Osteoblast (primary cell): ENCODE results near the gene MLLT11. TPM values are rescaled to one million over a fixed set of nuclear protein-coding genes. Genes with fewer than 3 reads are reported as not detected.
A peak's percentile ranks its signal among the peaks of the same experiment; 100 is the strongest.

Experiments used
- DNase-seq: peaks from one replicate; pipeline ENCODE4 v3.0.0; 2011; ENCODE audit warnings: low spot score, mixed read lengths; ENCODE audit not compliant: insufficient read length; ENCODE audit errors: missing footprints
- H2AFZ ChIP-seq: 2 replicates; pipeline ENCODE4 v1.6.0; 2011; ENCODE audit warnings: mild to moderate bottlenecking, low read length
- H3K27ac ChIP-seq: 2 replicates; pipeline ENCODE4 v1.5.1; 2011; ENCODE audit warnings: mild to moderate bottlenecking, low read depth, low read length, moderate library complexity
- H3K27me3 ChIP-seq: 2 replicates; pipeline ENCODE4 v1.6.0; 2012; ENCODE audit warnings: mild to moderate bottlenecking, control low read depth, inconsistent platforms, low read length, moderate library complexity; ENCODE audit not compliant: insufficient read depth
- H3K36me3 ChIP-seq: 2 replicates; pipeline ENCODE4 v1.5.1; 2011; ENCODE audit warnings: mild to moderate bottlenecking, low read length, control low read depth, moderate library complexity; ENCODE audit not compliant: insufficient read depth
- H3K4me1 ChIP-seq: 2 replicates; pipeline ENCODE4 v1.5.1; 2011; ENCODE audit warnings: mild to moderate bottlenecking, low read length, control low read depth, moderate library complexity; ENCODE audit not compliant: insufficient read depth
- H3K4me2 ChIP-seq: 2 replicates; pipeline ENCODE4 v1.6.0; 2011; ENCODE audit warnings: mild to moderate bottlenecking, low read length; ENCODE audit not compliant: insufficient read depth
- H3K4me3 ChIP-seq: fragments of 200-600 bp; sonication (generic); 3 replicates; pipeline ENCODE4 v1.5.1; 2012; ENCODE audit warnings: mild to moderate bottlenecking, low read length, inconsistent platforms; ENCODE audit not compliant: insufficient read depth
- H3K79me2 ChIP-seq: 2 replicates; pipeline ENCODE4 v1.6.0; 2012; ENCODE audit warnings: mild to moderate bottlenecking, low read length, control low read depth, inconsistent platforms; ENCODE audit not compliant: insufficient read depth
- H3K9me3 ChIP-seq: 2 replicates; pipeline ENCODE4 v1.5.1; 2011; ENCODE audit warnings: low read depth, low read length, control low read depth
- H4K20me1 ChIP-seq: 2 replicates; pipeline ENCODE4 v1.6.0; 2012; ENCODE audit warnings: mild to moderate bottlenecking, low read length, control low read depth; ENCODE audit not compliant: insufficient read depth
- total RNA-seq: library from RNA; depleted of rRNA; stranded (reverse); fragments of >200 nt; gene quantifications from 2 replicates; pipeline ENCODE4 v1.2.3, GENCODE V29; 2012
- TF ChIP-seq, protein P1 (sequence below): IDR thresholded peaks from 2 replicates; pipeline ENCODE4 v1.5.1; 2011; ENCODE audit warnings: mild to moderate bottlenecking, low read depth, low read length, moderate library complexity; ENCODE audit errors: extremely low read depth

Gene MLLT11
- total RNA-seq, 1 donor = 1.4 TPM

GRCh38 chr1:151013518-151013917, 46.7 kb upstream of the MLLT11 start:
- Histone ChIP-seq H4K20me1 (no peaks in the 10 kb centered on the region), H3K4me3 (no peak overlapping the region), H3K36me3 (peaks cover 7% of the 10 kb centered on the region), H3K27ac (peak overlapping the region; percentile 7), H3K4me2 (no peak overlapping the region), H3K4me1 (peaks cover 22% of the 10 kb centered on the region), H3K9me3 (no peaks in the 10 kb centered on the region), H3K27me3 (no peaks in the 10 kb centered on the region), H3K79me2 (peaks cover 12% of the 10 kb centered on the region), H2AFZ (no peak overlapping the region)
- TF ChIP-seq, protein P1, sequence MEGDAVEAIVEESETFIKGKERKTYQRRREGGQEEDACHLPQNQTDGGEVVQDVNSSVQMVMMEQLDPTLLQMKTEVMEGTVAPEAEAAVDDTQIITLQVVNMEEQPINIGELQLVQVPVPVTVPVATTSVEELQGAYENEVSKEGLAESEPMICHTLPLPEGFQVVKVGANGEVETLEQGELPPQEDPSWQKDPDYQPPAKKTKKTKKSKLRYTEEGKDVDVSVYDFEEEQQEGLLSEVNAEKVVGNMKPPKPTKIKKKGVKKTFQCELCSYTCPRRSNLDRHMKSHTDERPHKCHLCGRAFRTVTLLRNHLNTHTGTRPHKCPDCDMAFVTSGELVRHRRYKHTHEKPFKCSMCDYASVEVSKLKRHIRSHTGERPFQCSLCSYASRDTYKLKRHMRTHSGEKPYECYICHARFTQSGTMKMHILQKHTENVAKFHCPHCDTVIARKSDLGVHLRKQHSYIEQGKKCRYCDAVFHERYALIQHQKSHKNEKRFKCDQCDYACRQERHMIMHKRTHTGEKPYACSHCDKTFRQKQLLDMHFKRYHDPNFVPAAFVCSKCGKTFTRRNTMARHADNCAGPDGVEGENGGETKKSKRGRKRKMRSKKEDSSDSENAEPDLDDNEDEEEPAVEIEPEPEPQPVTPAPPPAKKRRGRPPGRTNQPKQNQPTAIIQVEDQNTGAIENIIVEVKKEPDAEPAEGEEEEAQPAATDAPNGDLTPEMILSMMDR = no peak
- peak; percentile 66 for DNase-seq

GRCh38 chr1:151024540-151025146, 35.6 kb upstream of the MLLT11 start:
- H3K9me3 ChIP-seq = no peaks in the 10 kb centered on the region
- DNase-seq = peak; percentile 88
- H4K20me1 ChIP-seq = no peaks in the 10 kb centered on the region
- H3K27me3 ChIP-seq = no peaks in the 10 kb centered on the region
- no peak overlapping the region for H3K27ac ChIP-seq
- H3K4me1 ChIP-seq = no peaks in the 10 kb centered on the region
- TF ChIP-seq, protein P1 = peak; percentile 81
- no peak overlapping the region for H2AFZ ChIP-seq
- no peaks in the 10 kb centered on the region for H3K79me2 ChIP-seq
- no peak overlapping the region for H3K4me2 ChIP-seq
- no peak overlapping the region for H3K4me3 ChIP-seq
- H3K36me3 ChIP-seq = peaks cover 28% of the 10 kb centered on the region

GRCh38 chr1:151026460-151026859, 33.7 kb upstream of the MLLT11 start:
- H3K36me3 ChIP-seq = peaks cover 36% of the 10 kb centered on the region
- no peak overlapping the region for H3K4me3 ChIP-seq
- H3K79me2 ChIP-seq = no peaks in the 10 kb centered on the region
- TF ChIP-seq, protein P1 = no peak
- H4K20me1 ChIP-seq = no peaks in the 10 kb centered on the region
- no peak overlapping the region for H3K27ac ChIP-seq
- H3K27me3 ChIP-seq = no peaks in the 10 kb centered on the region
- no peaks in the 10 kb centered on the region for H3K9me3 ChIP-seq
- no peak for DNase-seq
- H3K4me1 ChIP-seq = no peaks in the 10 kb centered on the region
- no peak overlapping the region for H2AFZ ChIP-seq
- no peak overlapping the region for H3K4me2 ChIP-seq

DNA sequence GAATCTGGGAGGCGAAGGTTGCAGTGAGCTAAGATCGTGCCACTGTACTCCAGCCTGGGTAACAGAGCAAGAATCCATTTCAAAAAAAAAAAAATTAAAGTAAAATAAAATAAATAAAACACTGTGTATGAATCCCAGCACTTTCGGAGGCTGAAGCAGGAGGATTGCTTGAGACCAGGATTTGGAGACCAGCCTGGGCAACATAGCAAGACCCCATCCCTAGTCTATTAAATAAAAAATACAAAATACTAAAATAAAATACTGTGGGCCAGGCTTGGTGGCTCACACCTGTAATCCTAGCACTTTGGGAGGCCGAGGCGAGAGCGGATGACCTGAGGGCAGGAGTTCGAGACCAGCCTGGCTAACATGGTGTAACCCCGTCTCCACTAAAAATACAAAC, 28.0 kb upstream of the MLLT11 start:
- Histone ChIP-seq H3K9me3 (no peaks in the 10 kb centered on the region), H4K20me1 (no peaks in the 10 kb centered on the region), H3K36me3 (peaks cover 38% of the 10 kb centered on the region), H3K4me1 (peaks cover 4% of the 10 kb centered on the region), H3K79me2 (no peaks in the 10 kb centered on the region), H3K4me3 (no peak overlapping the region), H3K27me3 (no peaks in the 10 kb centered on the region), H3K27ac (no peak overlapping the region), H2AFZ (no peak overlapping the region), H3K4me2 (no peak overlapping the region)
- no peak for DNase-seq
- TF ChIP-seq, protein P1 = no peak
